K562 (cell line): Measurements from ENCODE around the gene MOSPD3. TPM values are rescaled to one million over a fixed set of nuclear protein-coding genes. Genes with fewer than 3 reads are reported as not detected.
A peak's percentile ranks its signal among the peaks of the same experiment; 100 is the strongest.

ENCODE experiments used
- CCAR2 ChIP-seq: fragments of 200-400 bp; formaldehyde crosslinking; IDR thresholded peaks from 2 replicates; pipeline ENCODE4 v1.6.1; 2017; ENCODE audit warnings: mild to moderate bottlenecking, low read depth, low read length
- DPF2 ChIP-seq: fragments of 450-650 bp; IDR thresholded peaks from 2 replicates; pipeline ENCODE4 v1.6.1; 2016
- EP300 ChIP-seq: IDR thresholded peaks from 2 replicates; pipeline ENCODE4 v1.6.1; 2012; ENCODE audit warnings: low read length, improper control_type of control experiment
- ERF ChIP-seq: fragments of 450-650 bp; formaldehyde crosslinking; IDR thresholded peaks from 2 replicates; pipeline ENCODE4 v1.4.0; 2020; ENCODE audit warnings: mild to moderate bottlenecking, mixed read lengths
- KHSRP ChIP-seq: fragments of 450-650 bp; IDR thresholded peaks from 2 replicates; pipeline ENCODE4 v1.6.1; 2017
- NR2C1 ChIP-seq, 2 experiments: fragments of 450-650 bp; IDR thresholded peaks; 2 replicates each; pipeline ENCODE4 v1.6.1; 2017; ENCODE audit warnings: mild to moderate bottlenecking in 2 of 2, antibody characterized with exemption in 1 of 2, inconsistent platforms in 1 of 2, missing compliant biosample characterization in 1 of 2, missing genetic modification characterization in 1 of 2
- REST ChIP-seq, 2 experiments: fragments of 450-650 bp; formaldehyde crosslinking in 1 of 2; IDR thresholded peaks; 2 replicates each; pipeline versions ENCODE4 v1.4.0 to v1.6.1; 2014 to 2020; ENCODE audit warnings: mild to moderate bottlenecking in 2 of 2, borderline replicate concordance in 1 of 2, low read depth in 1 of 2
- SAFB ChIP-seq: fragments of 200-400 bp; formaldehyde crosslinking; IDR thresholded peaks from 2 replicates; pipeline ENCODE4 v1.6.1; 2017; ENCODE audit warnings: low read depth, low read length, borderline replicate concordance
- SMAD1 ChIP-seq: fragments of 150-350 bp; IDR thresholded peaks from 2 replicates; pipeline ENCODE4 v1.6.1; 2014; ENCODE audit warnings: low read length, low read depth; ENCODE audit not compliant: partially characterized antibody
- TEAD1 ChIP-seq, 2 experiments: fragments of 450-650 bp in 1 of 2; sonication (generic) in 1 of 2; formaldehyde crosslinking; IDR thresholded peaks; 2 replicates each; pipeline versions ENCODE4 v1.4.0 to v1.8.0; 2020 to 2022; ENCODE audit warnings: mild to moderate bottlenecking in 2 of 2, missing genetic modification reagents in 1 of 2
- polyA plus RNA-seq, 8 experiments: library from polyadenylated mRNA; depleted of rRNA in 4 of 8; stranded (reverse) in 5 of 8; unstranded in 3 of 8; fragments of >200 nt; fragmentation: Nextera tagmentation in 2 of 8; fragmentation: Illumina TruSeq in 1 of 8; extraction: Ambion mirVana in 2 of 8; extraction: Trizol in 1 of 8; gene quantifications; 2 replicates each; pipeline versions ENCODE4 v1.2.1 to v1.2.3, GENCODE V29; 2011 to 2014; ENCODE audit warnings: inconsistent platforms in 1 of 8, missing spikeins in 1 of 8
- total RNA-seq, 7 experiments: library from RNA; depleted of rRNA in 6 of 7; stranded (reverse); fragments of >200 nt in 6 of 7; fragmentation: Illumina TruSeq in 2 of 7; extraction: Trizol in 2 of 7; gene quantifications; 2 replicates each; pipeline versions ENCODE4 v1.2.1 to v1.2.3, GENCODE V29; 2011 to 2021; ENCODE audit warnings: low replicate concordance in 1 of 7
- TF ChIP-seq, protein P1 (sequence below): fragments of 450-650 bp; formaldehyde crosslinking; IDR thresholded peaks from 2 replicates; pipeline ENCODE4 v1.4.0; 2022; ENCODE audit warnings: missing genetic modification characterization
- TF ChIP-seq, protein P2 (sequence below): sonication (generic); formaldehyde crosslinking; IDR thresholded peaks from 2 replicates; pipeline ENCODE4 v1.8.0; 2022; ENCODE audit warnings: missing genetic modification reagents, mild to moderate bottlenecking, moderate library complexity, borderline replicate concordance
- TF ChIP-seq, protein P3 (sequence below): fragments of 450-650 bp; formaldehyde crosslinking; IDR thresholded peaks from 2 replicates; pipeline ENCODE4 v1.4.0; 2022; ENCODE audit warnings: mild to moderate bottlenecking, moderate library complexity
- TF ChIP-seq, protein P4 (sequence below): fragments of 250-450 bp; sonication (Bioruptor Pico); IDR thresholded peaks from 2 replicates; pipeline ENCODE4 v1.8.0; 2022; ENCODE audit warnings: moderate library complexity, mild to moderate bottlenecking, inconsistent platforms

The MOSPD3 gene
- total and polyA plus RNA-seq, 9 of the 15 experiments (the other 6 are each of a cell fraction or from before 2014, with no cell fraction given), result 1.4 to 32.1 (median 7.3) TPM

DNA sequence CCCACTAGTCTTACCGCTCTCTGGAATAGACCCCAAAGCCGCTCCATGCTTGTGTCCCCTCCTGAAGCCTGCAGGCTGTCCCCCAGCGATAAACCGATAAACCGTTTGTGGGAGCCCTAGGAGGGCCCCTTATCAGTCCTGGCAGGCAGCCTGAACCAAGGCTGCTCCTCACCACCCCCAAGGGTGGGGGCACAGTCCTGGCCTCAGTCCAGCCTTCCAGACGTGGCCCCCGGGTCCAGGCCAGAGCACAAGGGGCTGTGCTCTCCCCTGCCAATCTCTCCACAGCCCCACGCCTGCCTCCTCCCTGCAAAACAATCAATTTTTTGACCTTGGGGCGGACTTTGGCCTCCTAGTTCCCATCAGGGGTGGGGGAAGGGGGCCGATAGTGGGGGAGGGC is 29.1 kb downstream of the MOSPD3 start, which contains the start of gene TFR2 (continued):
- TF ChIP-seq REST (IDR thresholded peaks at IDR 0.05; ENCODE audit: borderline replicate concordance) (no peak; the same call in 1 of the 2 replicates), REST (CRISPR knock-in tag; IDR thresholded peaks at IDR 0.05; ENCODE audit: low read depth) (0 out of 2 replicates have a peak, but pooled peaks have one; percentile 47), KHSRP (peak; percentile 54; the same call in 1 of the 2 replicates), SAFB (no peak), TEAD1 (CRISPR knock-in tag; IDR thresholded peaks at IDR 0.05) (peak; percentile 10 to 84; a peak in 2 of 4 replicates), ERF (CRISPR knock-in tag) (peak; percentile 85), CCAR2 (no peak), DPF2 (peak; percentile 98), EP300 (peak; percentile 99), SMAD1 (peak; percentile 93), NR2C1 (IDR thresholded peaks at IDR 0.05) (0 out of 2 replicates have a peak, but pooled peaks have one; percentile 29), NR2C1 (tag; IDR thresholded peaks at IDR 0.05) (no peak)
- TF ChIP-seq, protein P1, sequence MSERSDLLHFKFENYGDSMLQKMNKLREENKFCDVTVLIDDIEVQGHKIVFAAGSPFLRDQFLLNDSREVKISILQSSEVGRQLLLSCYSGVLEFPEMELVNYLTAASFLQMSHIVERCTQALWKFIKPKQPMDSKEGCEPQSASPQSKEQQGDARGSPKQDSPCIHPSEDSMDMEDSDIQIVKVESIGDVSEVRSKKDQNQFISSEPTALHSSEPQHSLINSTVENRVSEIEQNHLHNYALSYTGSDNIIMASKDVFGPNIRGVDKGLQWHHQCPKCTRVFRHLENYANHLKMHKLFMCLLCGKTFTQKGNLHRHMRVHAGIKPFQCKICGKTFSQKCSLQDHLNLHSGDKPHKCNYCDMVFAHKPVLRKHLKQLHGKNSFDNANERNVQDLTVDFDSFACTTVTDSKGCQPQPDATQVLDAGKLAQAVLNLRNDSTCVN, result 0 out of 2 replicates have a peak, but pooled peaks have one; percentile 26
- TF ChIP-seq, protein P2, sequence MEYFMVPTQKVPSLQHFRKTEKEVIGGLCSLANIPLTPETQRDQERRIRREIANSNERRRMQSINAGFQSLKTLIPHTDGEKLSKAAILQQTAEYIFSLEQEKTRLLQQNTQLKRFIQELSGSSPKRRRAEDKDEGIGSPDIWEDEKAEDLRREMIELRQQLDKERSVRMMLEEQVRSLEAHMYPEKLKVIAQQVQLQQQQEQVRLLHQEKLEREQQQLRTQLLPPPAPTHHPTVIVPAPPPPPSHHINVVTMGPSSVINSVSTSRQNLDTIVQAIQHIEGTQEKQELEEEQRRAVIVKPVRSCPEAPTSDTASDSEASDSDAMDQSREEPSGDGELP, result peak; percentile 55
- TF ChIP-seq, protein P3, sequence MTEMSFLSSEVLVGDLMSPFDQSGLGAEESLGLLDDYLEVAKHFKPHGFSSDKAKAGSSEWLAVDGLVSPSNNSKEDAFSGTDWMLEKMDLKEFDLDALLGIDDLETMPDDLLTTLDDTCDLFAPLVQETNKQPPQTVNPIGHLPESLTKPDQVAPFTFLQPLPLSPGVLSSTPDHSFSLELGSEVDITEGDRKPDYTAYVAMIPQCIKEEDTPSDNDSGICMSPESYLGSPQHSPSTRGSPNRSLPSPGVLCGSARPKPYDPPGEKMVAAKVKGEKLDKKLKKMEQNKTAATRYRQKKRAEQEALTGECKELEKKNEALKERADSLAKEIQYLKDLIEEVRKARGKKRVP (CRISPR knock-in tag), result peak; percentile 82
- TF ChIP-seq, protein P4, sequence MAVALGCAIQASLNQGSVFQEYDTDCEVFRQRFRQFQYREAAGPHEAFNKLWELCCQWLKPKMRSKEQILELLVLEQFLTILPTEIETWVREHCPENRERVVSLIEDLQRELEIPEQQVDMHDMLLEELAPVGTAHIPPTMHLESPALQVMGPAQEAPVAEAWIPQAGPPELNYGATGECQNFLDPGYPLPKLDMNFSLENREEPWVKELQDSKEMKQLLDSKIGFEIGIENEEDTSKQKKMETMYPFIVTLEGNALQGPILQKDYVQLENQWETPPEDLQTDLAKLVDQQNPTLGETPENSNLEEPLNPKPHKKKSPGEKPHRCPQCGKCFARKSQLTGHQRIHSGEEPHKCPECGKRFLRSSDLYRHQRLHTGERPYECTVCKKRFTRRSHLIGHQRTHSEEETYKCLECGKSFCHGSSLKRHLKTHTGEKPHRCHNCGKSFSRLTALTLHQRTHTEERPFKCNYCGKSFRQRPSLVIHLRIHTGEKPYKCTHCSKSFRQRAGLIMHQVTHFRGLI, result peak; percentile 53; the same call in 1 of the 2 replicates
